T-helper 22 cell (primary cell): ENCODE data around the gene LONP1.
"Not testable (repeated sequence)": the region's sequence is repeated elsewhere in the genome, so short reads cannot be mapped to it uniquely, and the experiment has no call there.

Experiments used
- DNase-seq: peaks from one replicate; pipeline ENCODE4 v3.0.0-alpha.2; 2020; ENCODE audit warnings: low read depth

Gene LONP1

GRCh38 chr19:5713228-5713627 lies 6.7 kb downstream of the LONP1 start:
- DNase-seq = no peak

DNA sequence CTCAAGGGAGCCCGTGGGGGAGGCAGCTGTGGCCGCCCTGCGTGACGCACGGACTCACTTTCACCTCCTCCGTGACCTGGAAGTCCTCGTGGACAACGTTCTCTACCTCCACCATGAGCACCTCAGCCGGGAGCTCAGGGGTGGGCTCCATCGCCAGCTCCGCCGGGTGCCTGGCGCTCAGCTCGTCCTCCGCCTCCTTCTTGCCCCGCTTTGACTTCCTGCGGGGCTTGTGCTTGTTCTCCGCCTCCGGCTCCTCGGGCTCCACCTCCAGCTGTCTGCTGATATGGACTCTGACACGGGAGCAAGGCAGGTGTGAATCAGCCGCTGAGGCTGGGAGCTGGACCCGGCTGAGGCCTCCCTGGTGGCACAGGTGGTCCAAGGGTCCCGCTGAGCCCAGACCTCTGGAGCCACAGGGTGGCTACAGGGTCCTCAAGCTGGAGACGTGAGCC lies 8.2 kb downstream of the LONP1 start:
- no peak for DNase-seq

- no peak for DNase-seq
These were observed 8.9 kb downstream of the LONP1 start for GRCh38 chr19:5711025-5711424.

GRCh38 chr19:5707576-5708575 lies 12.1 kb downstream of the LONP1 start:
- no peak for DNase-seq

- no peak for DNase-seq
These were observed 12.9 kb downstream of the LONP1 start for GRCh38 chr19:5706876-5707573.

- DNase-seq = no peak
These were observed 14.4 kb downstream of the LONP1 start for GRCh38 chr19:5705552-5705951.

GRCh38 chr19:5703819-5704818 lies 15.8 kb downstream of the LONP1 start:
- DNase-seq = no peak

DNA sequence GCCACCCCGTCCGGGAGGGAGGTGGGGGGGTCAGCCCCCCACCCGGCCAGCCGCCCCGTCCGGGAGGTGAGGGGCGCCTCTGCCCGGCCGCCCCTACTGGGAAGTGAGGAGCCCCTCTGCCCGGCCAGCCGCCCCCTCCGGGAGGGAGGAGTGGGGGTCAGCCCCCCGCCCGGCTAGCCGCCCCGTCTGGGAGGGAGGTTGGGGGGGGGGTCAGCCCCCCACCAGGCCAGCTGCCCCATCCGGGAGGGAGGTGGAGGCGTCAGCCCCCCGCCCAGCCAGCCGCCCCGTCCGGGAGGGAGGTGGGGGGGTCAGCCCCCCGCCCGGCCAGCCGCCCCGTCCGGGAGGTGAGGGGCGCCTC lies 17.9 kb downstream of the LONP1 start:
- DNase-seq = not testable (repeated sequence)

DNA sequence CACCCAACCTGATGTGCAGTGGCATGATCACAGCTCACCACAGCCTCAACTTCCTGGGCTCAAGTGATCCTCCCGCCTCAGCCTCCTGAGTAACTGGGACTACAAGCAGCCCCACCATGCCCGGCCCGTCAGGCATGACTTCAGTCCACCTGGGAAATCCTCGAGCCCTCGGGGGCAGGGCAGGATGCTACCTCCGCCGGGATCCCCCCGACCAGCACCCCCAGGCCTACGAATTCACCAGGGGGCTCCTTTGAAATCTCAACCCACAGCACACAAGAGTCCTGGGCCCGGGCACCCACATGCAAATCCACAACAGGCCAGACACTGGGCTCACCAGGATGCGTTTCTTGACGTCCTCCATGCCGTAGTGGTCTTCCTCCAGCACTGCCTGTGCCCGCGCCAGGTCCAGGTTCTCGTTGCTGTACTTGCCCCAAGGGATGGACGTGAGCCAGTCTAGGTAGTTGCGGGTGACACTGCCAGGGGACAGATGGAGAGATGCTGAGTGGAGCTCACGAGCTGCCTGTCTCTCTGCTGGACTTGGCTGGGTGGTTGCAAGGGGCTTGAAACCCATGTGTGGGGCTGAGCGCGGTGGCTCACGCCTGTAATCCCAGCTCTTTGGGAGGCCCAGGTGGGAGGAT lies 19.4 kb downstream of the LONP1 start:
- no peak for DNase-seq

GRCh38 chr19:5698635-5699422 lies 21.1 kb downstream of the LONP1 start:
- no peak for DNase-seq

- no peak for DNase-seq
These were observed 21.9 kb downstream of the LONP1 start for GRCh38 chr19:5697890-5698634.

- DNase-seq = no peak
These were observed 22.7 kb downstream of the LONP1 start for GRCh38 chr19:5697022-5697889.

DNA sequence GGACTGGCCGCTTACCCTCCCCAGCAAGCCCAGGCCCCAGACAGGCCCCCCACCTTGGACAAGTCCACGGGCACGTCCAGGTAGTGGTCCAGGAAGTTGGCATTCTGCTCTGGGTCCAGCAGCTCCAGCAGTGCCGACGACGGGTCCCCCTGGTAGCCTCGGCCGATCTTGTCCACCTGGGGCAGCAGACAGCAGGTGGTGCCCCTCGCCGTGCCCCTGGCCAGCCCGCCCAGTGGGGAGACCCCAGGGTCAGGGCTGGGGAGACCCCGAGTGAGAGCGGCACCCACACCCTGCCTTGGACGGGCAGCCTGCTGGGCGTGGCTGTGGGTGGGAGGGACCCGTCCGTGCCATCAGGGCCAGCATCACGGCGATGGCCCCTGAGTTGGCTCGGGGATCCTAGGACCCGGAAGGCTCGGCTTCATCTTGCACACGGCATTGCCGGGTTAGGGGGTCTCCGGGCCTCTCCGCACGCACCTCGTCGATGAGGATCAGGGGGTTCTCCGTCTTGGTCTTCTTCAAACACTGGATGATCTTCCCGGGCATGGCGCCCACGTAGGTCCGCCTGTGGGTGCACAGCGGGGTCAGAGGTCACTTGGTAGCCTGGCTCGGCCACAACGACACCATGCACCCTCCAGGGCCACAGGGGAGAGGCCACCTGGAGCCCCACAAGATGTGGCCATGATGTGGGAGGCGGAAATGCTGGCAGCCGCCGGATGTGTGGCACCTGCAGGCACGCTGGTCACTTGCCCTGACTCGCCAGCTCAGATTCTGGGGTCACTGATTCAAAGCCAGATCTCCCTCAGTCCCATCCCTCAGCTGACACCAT lies 23.5 kb downstream of the LONP1 start:
- no peak for DNase-seq

DNA sequence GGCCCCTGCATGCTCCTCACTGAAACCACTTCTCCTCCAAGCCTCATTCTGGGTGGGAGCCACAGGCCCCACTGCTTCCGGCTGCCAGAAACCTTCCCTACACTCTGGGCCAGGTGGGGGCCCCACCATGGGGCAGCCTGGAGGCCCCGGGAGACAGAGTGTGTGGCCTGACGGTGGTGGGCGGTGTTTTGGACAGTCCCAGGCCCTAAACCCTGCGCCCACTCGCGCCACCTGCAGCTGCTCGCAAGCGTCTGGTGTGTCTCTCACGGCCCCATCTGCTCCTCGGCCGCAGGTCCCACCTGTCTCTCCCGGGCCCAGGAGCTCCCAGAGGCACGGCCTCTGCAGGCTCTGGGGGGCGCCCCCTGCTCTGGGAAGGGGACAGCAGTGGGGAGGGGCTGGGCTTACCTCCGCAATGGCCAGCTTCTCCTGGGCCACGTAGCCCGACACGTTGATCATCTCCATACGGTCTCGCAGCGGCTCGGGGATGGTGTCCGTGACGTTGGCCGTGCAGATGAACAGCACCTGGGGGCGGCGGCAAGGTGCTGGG lies 24.2 kb downstream of the LONP1 start:
- DNase-seq = no peak

- no peak for DNase-seq
These were observed 24.8 kb downstream of the LONP1 start for GRCh38 chr19:5694956-5695648.

- DNase-seq = no peak
These were observed 25.6 kb downstream of the LONP1 start for GRCh38 chr19:5694167-5694955.
